AG04450 (cell line): ENCODE data around the gene KAT6B. TPM values are rescaled to one million over a fixed set of nuclear protein-coding genes. Genes with fewer than 3 reads are reported as not detected.

ENCODE experiments used
- CTCF ChIA-PET: fragments of 300-600, 350-600 bp; formaldehyde crosslinking; extraction: SDS; loops from one replicate; lab custom pipeline; 2022; ENCODE audit warnings: antibody characterized with exemption, inconsistent platforms; lab: Charles Lee
- POLR2A ChIA-PET: fragments of 350-600 bp; formaldehyde crosslinking; extraction: SDS; loops from one replicate; lab custom pipeline; 2021; ENCODE audit warnings: antibody characterized with exemption, inconsistent platforms; lab: Yijun Ruan, JAX
- DNase-seq: peaks from one replicate; pipeline ENCODE4 v3.0.0-alpha.2; 2011; ENCODE audit warnings: low read depth, low spot score
- H3K27ac ChIP-seq: one replicate; pipeline ENCODE4 v1.5.1; 2012; ENCODE audit warnings: low read depth, low read length, control low read depth
- H3K27me3 ChIP-seq: one replicate; pipeline ENCODE4 v1.6.0; 2012; ENCODE audit warnings: low read length; ENCODE audit not compliant: control insufficient read depth, insufficient read depth
- H3K4me3 ChIP-seq: 2 replicates; pipeline ENCODE4 v1.5.1; 2011; ENCODE audit warnings: mild to moderate bottlenecking, low read depth, low read length, control low read depth
- H3K9me3 ChIP-seq: 2 replicates; pipeline ENCODE4 v1.5.1; 2012; ENCODE audit warnings: low read length; ENCODE audit not compliant: control insufficient read depth, insufficient read depth
- polyA plus RNA-seq: library from polyadenylated mRNA; depleted of rRNA; stranded (reverse); fragments of >200 nt; gene quantifications from 2 replicates; pipeline ENCODE4 v1.2.3, GENCODE V29; 2011
- TF ChIP-seq, protein P1 (sequence below): IDR thresholded peaks from 2 replicates; pipeline ENCODE4 v1.5.1; 2011; ENCODE audit warnings: low read depth, low read length, control low read depth, inconsistent platforms

The KAT6B gene
- polyA plus RNA-seq, 1 experiment = 10.4 TPM

GRCh38 chr10:74994854-74995253 lies 168.5 kb downstream of the KAT6B start:
- CTCF ChIA-PET = interaction anchor here (0.6 to 0.7 kb wide), 2 partner anchors 197 to 287 kb away, joined by 3 read pairs; no protein-coding TSS in a partner anchor

GRCh38 chr10:74995806-74996205 lies 169.4 kb downstream of the KAT6B start:
- TF ChIP-seq, protein P1, sequence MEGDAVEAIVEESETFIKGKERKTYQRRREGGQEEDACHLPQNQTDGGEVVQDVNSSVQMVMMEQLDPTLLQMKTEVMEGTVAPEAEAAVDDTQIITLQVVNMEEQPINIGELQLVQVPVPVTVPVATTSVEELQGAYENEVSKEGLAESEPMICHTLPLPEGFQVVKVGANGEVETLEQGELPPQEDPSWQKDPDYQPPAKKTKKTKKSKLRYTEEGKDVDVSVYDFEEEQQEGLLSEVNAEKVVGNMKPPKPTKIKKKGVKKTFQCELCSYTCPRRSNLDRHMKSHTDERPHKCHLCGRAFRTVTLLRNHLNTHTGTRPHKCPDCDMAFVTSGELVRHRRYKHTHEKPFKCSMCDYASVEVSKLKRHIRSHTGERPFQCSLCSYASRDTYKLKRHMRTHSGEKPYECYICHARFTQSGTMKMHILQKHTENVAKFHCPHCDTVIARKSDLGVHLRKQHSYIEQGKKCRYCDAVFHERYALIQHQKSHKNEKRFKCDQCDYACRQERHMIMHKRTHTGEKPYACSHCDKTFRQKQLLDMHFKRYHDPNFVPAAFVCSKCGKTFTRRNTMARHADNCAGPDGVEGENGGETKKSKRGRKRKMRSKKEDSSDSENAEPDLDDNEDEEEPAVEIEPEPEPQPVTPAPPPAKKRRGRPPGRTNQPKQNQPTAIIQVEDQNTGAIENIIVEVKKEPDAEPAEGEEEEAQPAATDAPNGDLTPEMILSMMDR = no peak
- Histone ChIP-seq H3K27ac (no peak overlapping the region), H3K4me3 (no peak overlapping the region), H3K9me3 (no peaks in the 10 kb centered on the region), H3K27me3 (no peaks in the 10 kb centered on the region)
- ChIA-PET POLR2A (interaction anchor here (0.6 kb wide), 1 partner anchor 104 kb away, joined by 3 read pairs; no protein-coding TSS in a partner anchor), CTCF (no interaction called here)
- no peak for DNase-seq

More at GRCh38 chr10:74994854-74995253, 168.5 kb downstream of the KAT6B start:
- Histone ChIP-seq H3K9me3 (no peaks in the 10 kb centered on the region), H3K27me3 (no peaks in the 10 kb centered on the region), H3K27ac (no peak overlapping the region), H3K4me3 (no peak overlapping the region)
- TF ChIP-seq, protein P1 = no peak
- DNase-seq = no peak
- POLR2A ChIA-PET = no interaction called here

- ChIA-PET CTCF (no interaction called here), POLR2A (interaction anchor here (0.6 kb wide), 1 partner anchor 113 kb away, joined by 7 read pairs; no protein-coding TSS in a partner anchor)
- H3K27ac ChIP-seq = no peak overlapping the region
- H3K9me3 ChIP-seq = no peaks in the 10 kb centered on the region
- TF ChIP-seq, protein P1 = no peak
- no peak for DNase-seq
- H3K4me3 ChIP-seq = no peak overlapping the region
- no peaks in the 10 kb centered on the region for H3K27me3 ChIP-seq
Measured at GRCh38 chr10:74997163-74997562, 170.8 kb downstream of the KAT6B start.

DNA sequence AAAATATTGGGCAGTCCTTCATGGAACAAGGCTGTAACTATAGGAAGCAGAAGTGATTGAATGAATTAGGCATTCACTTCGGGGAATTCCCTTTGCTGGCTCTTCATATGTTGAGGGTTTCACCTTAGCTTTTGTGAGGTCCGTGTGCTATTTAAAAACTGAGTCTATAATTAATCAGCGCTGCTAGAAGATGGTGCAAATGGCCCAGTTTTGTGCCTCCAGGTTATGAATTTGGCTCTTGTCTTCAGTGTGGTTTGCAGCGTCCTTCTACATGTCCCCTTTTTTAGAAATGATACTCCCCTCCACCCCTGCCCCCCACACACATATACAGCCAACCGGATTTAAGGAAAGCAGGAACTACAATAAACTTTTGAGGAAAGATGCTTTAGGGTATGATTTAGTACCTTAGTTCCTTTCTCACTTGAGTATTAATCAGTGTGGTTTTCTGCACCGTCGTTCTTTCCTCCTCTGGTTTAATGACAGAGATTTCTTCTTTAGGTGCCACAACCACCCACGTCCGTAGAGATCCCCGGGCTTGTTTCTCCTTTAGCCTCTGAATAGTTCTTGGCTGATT lies 174.4 kb downstream of the KAT6B start:
- ChIA-PET POLR2A (no interaction called here), CTCF (no interaction called here)
- H3K27ac ChIP-seq = no peak overlapping the region
- no peak for DNase-seq
- no peaks in the 10 kb centered on the region for H3K9me3 ChIP-seq
- no peaks in the 10 kb centered on the region for H3K27me3 ChIP-seq
- TF ChIP-seq, protein P1 = no peak
- no peak overlapping the region for H3K4me3 ChIP-seq

DNA sequence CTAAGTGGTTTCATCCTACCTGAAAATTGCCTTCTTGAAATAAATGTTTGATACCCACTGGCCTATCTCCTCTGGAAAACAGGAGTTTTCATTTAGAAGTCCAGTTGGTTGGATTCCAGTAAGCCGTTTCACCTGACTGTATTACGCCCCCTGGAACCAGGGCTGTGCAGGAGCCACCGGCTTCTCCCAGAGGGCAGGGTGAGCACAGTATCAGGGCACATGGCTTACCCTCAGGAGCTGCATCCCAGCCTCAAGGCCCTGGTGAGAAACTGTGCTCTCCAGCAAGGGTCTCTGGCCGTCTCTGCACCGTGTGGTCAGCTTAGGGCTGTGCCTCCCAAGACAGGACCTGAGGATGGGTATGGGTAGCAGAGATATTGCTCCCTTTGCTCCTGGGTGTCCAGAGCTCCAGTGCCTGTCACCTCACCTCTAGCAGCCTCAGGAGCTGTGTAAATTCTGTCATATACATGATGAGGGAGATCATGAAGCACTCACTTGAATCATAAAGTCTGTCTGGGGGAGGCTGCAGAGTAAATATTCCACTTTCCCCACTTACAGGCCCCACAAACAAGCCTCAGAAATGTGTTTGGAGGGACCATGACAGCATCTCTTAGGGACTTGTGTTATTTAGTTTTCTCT lies 175.4 kb downstream of the KAT6B start:
- CTCF ChIA-PET = no interaction called here
- Histone ChIP-seq H3K27ac (no peak overlapping the region), H3K4me3 (no peak overlapping the region), H3K9me3 (no peaks in the 10 kb centered on the region), H3K27me3 (no peaks in the 10 kb centered on the region)
- TF ChIP-seq, protein P1 = no peak
- no peak for DNase-seq
- POLR2A ChIA-PET = interaction anchor here (0.5 kb wide), 1 partner anchor 172 kb away, joined by 5 read pairs; no protein-coding TSS in a partner anchor
